ENCODE measurements around the gene CCER1. TPM values are rescaled to one million over a fixed set of nuclear protein-coding genes. Genes with fewer than 3 reads are reported as not detected.

Gene CCER1, protein sequence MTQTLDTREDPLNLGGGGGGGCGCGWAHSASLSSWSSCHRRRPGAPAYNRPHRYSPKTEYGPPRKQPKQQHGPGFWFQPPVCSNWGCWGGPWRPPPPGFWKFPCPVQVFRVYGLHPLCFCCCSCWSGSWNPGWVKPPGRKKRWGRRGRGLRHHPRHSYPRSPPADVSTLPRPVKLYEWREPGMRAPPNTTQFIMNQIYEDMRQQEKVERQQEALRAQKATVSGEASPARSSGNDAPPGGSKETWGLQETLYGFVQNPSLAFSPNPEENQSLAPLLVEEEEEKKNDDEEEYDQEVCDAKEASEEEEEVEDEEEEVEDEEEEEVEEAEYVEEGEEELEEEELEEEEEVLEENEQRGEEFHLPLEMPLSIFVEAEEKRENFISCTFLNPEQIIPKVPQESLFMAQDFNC
- total RNA-seq (2022; extraction: Qiagen RNA extraction): not detected in 5 replicates

DNA sequence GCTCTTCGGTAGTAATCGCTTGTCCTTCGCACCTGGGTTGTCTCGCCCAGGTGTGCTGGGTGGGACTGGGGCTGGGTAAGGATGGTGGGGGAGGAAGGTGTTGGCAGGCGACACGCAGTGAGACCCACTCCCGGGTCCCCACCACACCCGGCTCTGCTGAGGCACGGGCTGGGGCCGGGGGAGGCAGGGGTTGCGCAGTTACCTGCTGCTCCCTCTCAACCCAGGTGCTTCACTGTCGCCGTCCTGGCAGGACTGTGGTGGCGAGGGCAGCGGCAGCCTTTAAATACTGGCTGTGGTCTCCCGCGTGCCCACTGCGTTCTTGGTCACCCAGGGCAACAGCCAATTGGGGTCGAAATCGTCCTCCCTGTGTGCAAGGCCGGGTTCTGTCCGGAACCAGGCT, at the start of gene CCER1:
CCER1 (minus strand) TSS at position 256 of the 400 bp plus-strand sequence. CDS start 434 bp downstream, outside the sequence.

Other genes starting within 250 kb of the CCER1 start
- not detected in 5 replicates for gene EPYC, start 49.8 kb upstream of the CCER1 start, total RNA-seq (2022; extraction: Qiagen RNA extraction)
- not detected in 5 replicates for gene KERA, start 102.8 kb upstream of the CCER1 start, total RNA-seq (2022; extraction: Qiagen RNA extraction)
- 0.21 to 0.48 TPM (median 0.31 TPM) in 5 replicates for gene LUM, start 156.3 kb upstream of the CCER1 start, total RNA-seq (2022; extraction: Qiagen RNA extraction)
- not detected in 5 replicates for gene DCN, start 227.6 kb upstream of the CCER1 start, total RNA-seq (2022; extraction: Qiagen RNA extraction)

Data from A549 treated with dexamethasone at 1 μM for 4 hours (cell line).